DOHH2 (cell line): ENCODE data around the gene SLC8A1.

Experiments
- EZH2phosphoT487 ChIP-seq: fragments of 200-600 bp; sonication (generic); IDR thresholded peaks from 2 replicates; pipeline ENCODE4 v1.6.1; 2017; ENCODE audit warnings: borderline replicate concordance, mild to moderate bottlenecking, antibody characterized with exemption, low read length, moderate library complexity, mixed read lengths
- TF ChIP-seq, protein P1 (sequence below): fragments of 200-600 bp; sonication (generic); IDR thresholded peaks from one replicate; pipeline ENCODE4 v1.5.1; 2014; ENCODE audit warnings: antibody characterized with exemption, mild to moderate bottlenecking, low read depth, low read length; ENCODE audit not compliant: poor library complexity, severe bottlenecking

DNA sequence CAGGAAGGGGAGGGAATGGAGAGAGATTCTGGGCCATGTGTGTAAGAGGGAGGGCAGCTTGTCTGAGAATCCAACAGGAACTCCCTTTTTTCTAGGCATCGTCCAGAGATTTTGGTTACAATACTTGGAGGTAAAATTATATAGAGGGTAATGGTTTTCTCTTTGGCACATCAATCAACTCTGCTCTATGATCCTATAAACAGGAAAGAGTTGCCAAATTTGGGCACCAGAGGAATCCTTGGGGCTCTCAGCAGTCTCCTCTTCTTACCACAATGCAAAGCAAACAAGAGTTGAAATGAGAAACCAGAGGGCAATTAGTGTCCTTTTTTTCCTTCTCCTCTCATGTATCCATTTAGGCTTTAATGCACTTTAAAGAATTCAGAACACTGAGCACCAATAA, 243.4 kb downstream of the SLC8A1 start:
- TF ChIP-seq, protein P1, sequence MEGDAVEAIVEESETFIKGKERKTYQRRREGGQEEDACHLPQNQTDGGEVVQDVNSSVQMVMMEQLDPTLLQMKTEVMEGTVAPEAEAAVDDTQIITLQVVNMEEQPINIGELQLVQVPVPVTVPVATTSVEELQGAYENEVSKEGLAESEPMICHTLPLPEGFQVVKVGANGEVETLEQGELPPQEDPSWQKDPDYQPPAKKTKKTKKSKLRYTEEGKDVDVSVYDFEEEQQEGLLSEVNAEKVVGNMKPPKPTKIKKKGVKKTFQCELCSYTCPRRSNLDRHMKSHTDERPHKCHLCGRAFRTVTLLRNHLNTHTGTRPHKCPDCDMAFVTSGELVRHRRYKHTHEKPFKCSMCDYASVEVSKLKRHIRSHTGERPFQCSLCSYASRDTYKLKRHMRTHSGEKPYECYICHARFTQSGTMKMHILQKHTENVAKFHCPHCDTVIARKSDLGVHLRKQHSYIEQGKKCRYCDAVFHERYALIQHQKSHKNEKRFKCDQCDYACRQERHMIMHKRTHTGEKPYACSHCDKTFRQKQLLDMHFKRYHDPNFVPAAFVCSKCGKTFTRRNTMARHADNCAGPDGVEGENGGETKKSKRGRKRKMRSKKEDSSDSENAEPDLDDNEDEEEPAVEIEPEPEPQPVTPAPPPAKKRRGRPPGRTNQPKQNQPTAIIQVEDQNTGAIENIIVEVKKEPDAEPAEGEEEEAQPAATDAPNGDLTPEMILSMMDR, result no peak
- no peak for TF ChIP-seq EZH2phosphoT487
